ENCODE results near the gene TTLL7. TPM values are rescaled to one million over a fixed set of nuclear protein-coding genes. Genes with fewer than 3 reads are reported as not detected.
"Not testable (repeated sequence)": the region's sequence is repeated elsewhere in the genome, so short reads cannot be mapped to it uniquely, and the experiment has no call there.

Gene TTLL7
- total RNA-seq, 1 donor from 2014 or later, result 0.79 TPM

DNA sequence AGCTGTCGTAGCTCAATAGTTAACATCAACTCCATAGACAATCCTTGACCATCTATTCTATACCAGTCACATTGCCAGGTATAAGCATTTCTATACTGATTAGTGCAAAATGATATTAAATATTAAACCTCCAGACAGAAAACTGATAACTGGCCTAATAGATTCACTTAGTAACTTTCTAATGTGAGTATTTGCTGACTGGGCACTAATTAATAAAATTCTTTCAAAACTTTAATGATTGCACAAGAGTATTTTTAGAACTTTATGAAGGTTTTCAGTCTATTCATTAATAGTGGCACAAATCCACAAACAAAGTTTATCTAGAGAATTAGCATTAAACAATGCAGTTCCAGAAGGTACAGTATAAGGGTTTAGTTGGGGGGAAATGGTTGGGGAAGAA, 79.1 kb downstream of the TTLL7 start:
- Histone ChIP-seq H3K36me3 (ENCODE audit: control insufficient read depth, insufficient read depth, low read length) (no peaks in the 10 kb centered on the region), H3K27me3 (ENCODE audit: control insufficient read depth, insufficient read depth, low read length) (no peaks in the 10 kb centered on the region), H3K4me3 (ENCODE audit: low read depth, low read length) (no peak overlapping the region)
- TF ChIP-seq, protein P1, sequence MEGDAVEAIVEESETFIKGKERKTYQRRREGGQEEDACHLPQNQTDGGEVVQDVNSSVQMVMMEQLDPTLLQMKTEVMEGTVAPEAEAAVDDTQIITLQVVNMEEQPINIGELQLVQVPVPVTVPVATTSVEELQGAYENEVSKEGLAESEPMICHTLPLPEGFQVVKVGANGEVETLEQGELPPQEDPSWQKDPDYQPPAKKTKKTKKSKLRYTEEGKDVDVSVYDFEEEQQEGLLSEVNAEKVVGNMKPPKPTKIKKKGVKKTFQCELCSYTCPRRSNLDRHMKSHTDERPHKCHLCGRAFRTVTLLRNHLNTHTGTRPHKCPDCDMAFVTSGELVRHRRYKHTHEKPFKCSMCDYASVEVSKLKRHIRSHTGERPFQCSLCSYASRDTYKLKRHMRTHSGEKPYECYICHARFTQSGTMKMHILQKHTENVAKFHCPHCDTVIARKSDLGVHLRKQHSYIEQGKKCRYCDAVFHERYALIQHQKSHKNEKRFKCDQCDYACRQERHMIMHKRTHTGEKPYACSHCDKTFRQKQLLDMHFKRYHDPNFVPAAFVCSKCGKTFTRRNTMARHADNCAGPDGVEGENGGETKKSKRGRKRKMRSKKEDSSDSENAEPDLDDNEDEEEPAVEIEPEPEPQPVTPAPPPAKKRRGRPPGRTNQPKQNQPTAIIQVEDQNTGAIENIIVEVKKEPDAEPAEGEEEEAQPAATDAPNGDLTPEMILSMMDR (IDR thresholded peaks at IDR 0.05; ENCODE audit: insufficient read depth, low read length, severe bottlenecking), result no peak
- DNase-seq (ENCODE audit: low read depth) (no peak), FAIRE-seq (no peak)

DNA sequence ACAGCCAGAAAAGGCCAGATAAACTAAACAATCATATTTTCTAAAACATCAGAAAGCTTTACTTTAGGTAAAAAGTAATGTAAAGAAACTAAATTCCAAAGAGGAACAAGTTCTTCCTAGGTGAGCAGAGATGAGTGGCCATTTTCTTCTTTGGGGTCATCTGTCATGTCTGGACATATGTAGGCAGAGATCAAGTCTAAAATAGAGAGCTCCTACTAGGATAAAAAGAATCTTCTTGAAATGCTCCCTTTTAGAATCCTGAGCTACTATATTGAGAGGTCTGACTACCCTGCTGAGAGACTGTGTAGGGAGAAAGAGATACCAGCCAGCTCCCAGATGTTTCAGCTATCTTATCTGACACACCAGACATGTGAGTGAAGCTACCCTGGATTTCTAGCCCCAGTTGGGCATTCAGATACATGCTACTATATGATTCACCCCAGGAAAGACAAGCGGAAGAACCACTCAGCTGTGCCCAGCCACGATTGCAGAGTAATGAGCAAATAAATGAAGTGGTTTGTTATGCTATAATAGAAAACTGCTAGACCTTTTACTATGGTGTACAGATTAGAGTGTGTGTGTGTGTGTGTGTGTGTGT, 80.1 kb downstream of the TTLL7 start:
- Histone ChIP-seq H3K36me3 (ENCODE audit: control insufficient read depth, insufficient read depth, low read length) (no peaks in the 10 kb centered on the region), H3K27me3 (ENCODE audit: control insufficient read depth, insufficient read depth, low read length) (no peaks in the 10 kb centered on the region), H3K4me3 (ENCODE audit: low read depth, low read length) (no peak overlapping the region)
- TF ChIP-seq, protein P1 (IDR thresholded peaks at IDR 0.05; ENCODE audit: insufficient read depth, low read length, severe bottlenecking), result no peak
- DNase-seq (ENCODE audit: low read depth), result no peak
- FAIRE-seq, result no peak

DNA sequence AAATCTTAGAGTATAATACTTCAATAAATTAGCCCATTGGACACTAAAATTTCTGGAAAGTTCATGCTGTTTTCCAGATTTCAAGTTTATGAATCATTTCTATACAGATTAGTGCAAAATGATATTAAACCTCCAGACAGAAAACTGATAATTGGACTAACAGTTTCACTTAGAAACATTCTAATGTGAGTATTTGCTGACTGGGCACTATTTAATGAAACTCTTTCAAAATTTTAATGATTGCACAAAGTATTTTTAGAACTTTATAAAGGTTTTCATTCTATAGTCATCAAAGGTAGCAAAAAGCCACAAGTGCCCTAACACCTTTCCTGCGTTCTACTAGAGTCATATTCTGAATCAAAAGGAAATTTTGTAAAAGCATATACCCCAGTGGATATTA, 81.0 kb downstream of the TTLL7 start:
- TF ChIP-seq, protein P1 (IDR thresholded peaks at IDR 0.05; ENCODE audit: insufficient read depth, low read length, severe bottlenecking), result no peak
- Histone ChIP-seq H3K27me3 (ENCODE audit: control insufficient read depth, insufficient read depth, low read length) (no peaks in the 10 kb centered on the region), H3K36me3 (ENCODE audit: control insufficient read depth, insufficient read depth, low read length) (no peaks in the 10 kb centered on the region), H3K4me3 (ENCODE audit: low read depth, low read length) (no peak overlapping the region)
- DNase-seq (ENCODE audit: low read depth) (no peak), FAIRE-seq (no peak)

DNA sequence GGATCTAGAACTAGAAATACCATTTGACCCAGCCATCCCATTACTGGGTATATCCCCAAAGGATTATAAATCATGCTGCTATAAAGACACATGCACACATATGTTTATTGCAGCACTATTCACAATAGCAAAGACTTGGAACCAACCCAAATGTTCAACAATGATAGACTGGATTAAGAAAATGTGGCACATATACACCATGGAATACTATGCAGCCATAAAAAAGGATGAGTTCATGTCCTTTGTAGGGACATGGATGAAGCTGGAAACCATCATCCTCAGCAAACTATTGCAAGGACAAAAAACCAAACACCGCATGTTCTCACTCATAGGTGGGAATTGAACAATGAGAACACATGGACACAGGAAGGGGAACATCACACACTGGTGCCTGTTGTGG, 82.8 kb downstream of the TTLL7 start:
- not testable (repeated sequence) for H3K36me3 ChIP-seq (ENCODE audit: control insufficient read depth, insufficient read depth, low read length); H3K4me3 ChIP-seq (ENCODE audit: low read depth, low read length); H3K27me3 ChIP-seq (ENCODE audit: control insufficient read depth, insufficient read depth, low read length); FAIRE-seq; DNase-seq (ENCODE audit: low read depth)

DNA sequence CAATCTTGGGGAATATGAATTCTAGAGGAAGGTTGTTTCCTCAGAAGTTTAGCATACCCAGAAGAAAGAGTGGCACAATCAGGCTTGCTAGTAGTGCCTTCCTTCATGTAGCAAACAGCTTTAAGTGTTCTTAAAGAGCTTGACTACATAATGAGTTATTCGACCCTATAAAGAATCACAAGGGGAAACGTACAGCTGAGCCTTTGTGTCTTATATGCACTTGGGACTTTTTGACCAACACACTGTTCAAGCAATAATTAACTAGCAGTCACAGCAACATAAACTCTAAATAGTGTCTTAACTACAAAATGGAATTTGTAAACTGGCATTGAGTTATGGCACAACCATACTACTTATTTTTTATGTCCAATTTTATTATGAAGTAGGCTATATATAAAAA, 86.1 kb downstream of the TTLL7 start:
- Histone ChIP-seq H3K36me3 (ENCODE audit: control insufficient read depth, insufficient read depth, low read length) (no peaks in the 10 kb centered on the region), H3K4me3 (ENCODE audit: low read depth, low read length) (no peak overlapping the region), H3K27me3 (ENCODE audit: control insufficient read depth, insufficient read depth, low read length) (no peaks in the 10 kb centered on the region)
- FAIRE-seq (no peak), DNase-seq (ENCODE audit: low read depth) (no peak)
- TF ChIP-seq, protein P1 (IDR thresholded peaks at IDR 0.05; ENCODE audit: insufficient read depth, low read length, severe bottlenecking), result no peak

DNA sequence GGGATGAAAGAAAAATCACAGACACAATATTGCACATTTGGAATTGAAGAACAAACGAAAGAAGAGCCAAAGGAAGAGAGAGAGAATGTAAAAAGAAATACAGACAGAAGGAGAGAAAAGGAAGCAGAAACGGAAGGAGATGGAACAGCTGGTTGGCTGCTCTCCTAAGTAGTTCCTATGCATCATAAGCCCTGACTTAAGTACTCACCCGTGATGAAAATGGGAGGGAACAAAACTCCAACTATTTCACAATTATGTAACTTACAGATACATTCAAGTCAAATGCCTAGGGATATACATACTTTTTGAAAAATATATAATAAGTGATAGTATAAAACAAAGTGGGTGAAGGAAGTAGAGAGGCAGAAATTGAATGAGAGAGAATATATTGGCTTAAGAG, 88.5 kb downstream of the TTLL7 start:
- Histone ChIP-seq H3K36me3 (ENCODE audit: control insufficient read depth, insufficient read depth, low read length) (no peaks in the 10 kb centered on the region), H3K27me3 (ENCODE audit: control insufficient read depth, insufficient read depth, low read length) (no peaks in the 10 kb centered on the region), H3K4me3 (ENCODE audit: low read depth, low read length) (no peak overlapping the region)
- TF ChIP-seq, protein P1 (IDR thresholded peaks at IDR 0.05; ENCODE audit: insufficient read depth, low read length, severe bottlenecking), result no peak
- FAIRE-seq, result no peak
- DNase-seq (ENCODE audit: low read depth), result peak; percentile 62

All from bronchial epithelial cell (primary cell).